ENCODE measurements around the gene PDCD6IP. TPM values are rescaled to one million over a fixed set of nuclear protein-coding genes. Genes with fewer than 3 reads are reported as not detected.

The PDCD6IP gene
- total and polyA plus RNA-seq, 2 experiments from 2014 or later, result 197 to 214 TPM

DNA sequence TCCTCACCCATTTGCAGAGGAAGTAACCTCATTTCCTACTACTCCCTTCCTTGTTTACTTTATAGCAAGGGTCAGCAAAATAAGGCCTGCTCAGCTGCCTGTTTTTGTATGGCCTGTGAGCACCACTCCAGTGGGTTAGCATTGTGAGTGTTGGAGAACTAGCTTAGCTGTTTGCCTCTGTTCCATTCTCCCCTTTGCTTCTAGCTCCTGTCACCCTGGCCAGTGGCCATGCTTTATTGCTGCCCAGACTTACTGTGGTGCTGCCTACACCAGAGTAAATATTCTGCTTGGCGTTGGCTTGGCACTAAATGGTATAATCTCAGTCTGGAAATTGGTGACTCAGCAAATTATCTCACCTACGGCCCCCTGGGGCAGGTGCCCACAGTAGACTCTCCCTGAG lies 8.8 kb downstream of the PDCD6IP start:
- TF ChIP-seq EZH2 (IDR thresholded peaks at IDR 0.05; ENCODE audit: insufficient read depth, poor library complexity, severe bottlenecking), result no peak
- no peak for TF ChIP-seq EZH2phosphoT487 (IDR thresholded peaks at IDR 0.05; ENCODE audit: insufficient read depth, low read depth)
- Histone ChIP-seq H3K27ac (no peak overlapping the region), H3K9me2 (ENCODE audit: insufficient read depth) (no peaks in the 10 kb centered on the region), H3K79me2 (ENCODE audit: insufficient read depth) (peaks cover 100% of the 10 kb centered on the region), H3K27me3 (replicated peaks; ENCODE audit: insufficient read depth) (no peaks in the 10 kb centered on the region), H3K9me3 (ENCODE audit: low read depth) (no peaks in the 10 kb centered on the region), H4K20me1 (ENCODE audit: insufficient read depth) (peaks cover 39% of the 10 kb centered on the region), H3K4me1 (ENCODE audit: insufficient read depth) (peaks cover 12% of the 10 kb centered on the region; the same call in 1 of the 2 replicates), H3K36me3 (ENCODE audit: low read depth) (peaks cover 23% of the 10 kb centered on the region), H3K9ac (no peak overlapping the region), H2AFZ (no peak overlapping the region), H3K4me2 (ENCODE audit: unreplicated experiment) (no peak overlapping the region), H3F3A (ENCODE audit: insufficient read depth) (peaks cover 13% of the 10 kb centered on the region; the same call in 1 of the 2 replicates), H3K4me3 (no peak overlapping the region)
- DNase-seq, result no peak
- 69 to 81% methylated on average over 2 of the region's 2 CpGs for WGBS, 2 experiments (ENCODE audit: low coverage in 1 of 2, low lambda C conversion rate in 2 of 2, missing lambda C conversion rate in 2 of 2)
- in situ Hi-C loops (cut with MboI), result no loop called here

DNA sequence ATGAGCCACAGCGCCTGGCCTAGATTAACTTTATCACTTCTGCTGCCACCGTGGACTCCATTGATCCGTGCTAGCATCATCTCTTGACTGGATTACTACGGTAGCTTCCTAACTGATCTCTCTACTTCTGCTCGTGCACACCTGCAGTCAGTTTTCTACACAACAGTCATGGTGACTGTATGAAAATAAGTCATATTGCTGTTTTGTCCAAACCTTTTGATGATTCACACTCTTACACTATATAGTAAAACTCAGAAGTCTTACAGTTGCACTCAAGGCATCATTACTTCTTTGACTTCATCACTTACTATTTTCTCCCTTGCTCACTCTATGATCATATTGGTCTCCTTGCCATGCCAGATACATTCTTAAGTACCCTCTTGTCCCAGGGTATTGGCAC lies 10.1 kb downstream of the PDCD6IP start:
- TF ChIP-seq EZH2 (IDR thresholded peaks at IDR 0.05; ENCODE audit: insufficient read depth, poor library complexity, severe bottlenecking) (no peak), EZH2phosphoT487 (IDR thresholded peaks at IDR 0.05; ENCODE audit: insufficient read depth, low read depth) (no peak)
- Histone ChIP-seq H3K27me3 (replicated peaks; ENCODE audit: insufficient read depth) (no peaks in the 10 kb centered on the region), H3K9me2 (ENCODE audit: insufficient read depth) (no peaks in the 10 kb centered on the region), H3K36me3 (ENCODE audit: low read depth) (peaks cover 23% of the 10 kb centered on the region), H3K4me3 (no peak overlapping the region), H3K27ac (no peak overlapping the region), H3K9ac (no peak overlapping the region), H3K9me3 (ENCODE audit: low read depth) (no peaks in the 10 kb centered on the region), H4K20me1 (ENCODE audit: insufficient read depth) (peaks cover 34% of the 10 kb centered on the region), H3F3A (ENCODE audit: insufficient read depth) (peaks cover 13% of the 10 kb centered on the region; the same call in 1 of the 2 replicates), H3K4me2 (ENCODE audit: unreplicated experiment) (no peak overlapping the region), H3K4me1 (ENCODE audit: insufficient read depth) (peaks cover 12% of the 10 kb centered on the region; the same call in 1 of the 2 replicates), H2AFZ (no peak overlapping the region), H3K79me2 (ENCODE audit: insufficient read depth) (peaks cover 100% of the 10 kb centered on the region)
- in situ Hi-C loops (cut with MboI), result no loop called here
- 93 to 97% methylated on average over 5 of the region's 5 CpGs for WGBS, 2 experiments (ENCODE audit: low coverage in 1 of 2, low lambda C conversion rate in 2 of 2, missing lambda C conversion rate in 2 of 2)
- peak; percentile 51 for DNase-seq

DNA sequence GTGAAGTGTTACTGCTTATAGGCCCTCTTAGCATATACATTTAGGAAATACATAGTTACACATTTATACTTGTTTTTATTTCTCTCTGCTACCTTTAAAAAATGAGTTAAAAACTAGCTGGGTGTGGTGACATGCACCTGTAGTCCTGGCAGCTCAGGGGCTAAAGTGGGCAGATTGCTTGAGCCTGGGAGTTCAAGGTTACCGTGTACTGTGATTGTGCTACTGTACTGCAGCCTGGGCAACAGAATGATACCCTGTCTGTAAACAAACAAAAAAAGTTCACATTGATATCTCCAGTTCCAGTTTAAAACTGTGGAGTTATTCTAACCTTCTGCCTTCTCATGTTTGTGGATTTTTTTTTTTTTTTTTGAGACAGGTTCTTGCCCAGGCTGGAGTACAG lies 12.1 kb downstream of the PDCD6IP start:
- Histone ChIP-seq H3K27ac (no peak overlapping the region), H3K9ac (no peak overlapping the region), H3F3A (ENCODE audit: insufficient read depth) (peaks cover 13% of the 10 kb centered on the region; the same call in 1 of the 2 replicates), H2AFZ (no peak overlapping the region), H3K36me3 (ENCODE audit: low read depth) (peaks cover 25% of the 10 kb centered on the region), H3K9me3 (ENCODE audit: low read depth) (no peaks in the 10 kb centered on the region), H3K27me3 (replicated peaks; ENCODE audit: insufficient read depth) (no peaks in the 10 kb centered on the region), H4K20me1 (ENCODE audit: insufficient read depth) (peaks cover 29% of the 10 kb centered on the region), H3K9me2 (ENCODE audit: insufficient read depth) (no peaks in the 10 kb centered on the region), H3K4me2 (ENCODE audit: unreplicated experiment) (no peak overlapping the region), H3K79me2 (ENCODE audit: insufficient read depth) (peaks cover 98% of the 10 kb centered on the region), H3K4me1 (ENCODE audit: insufficient read depth) (peaks cover 8% of the 10 kb centered on the region; the same call in 1 of the 2 replicates), H3K4me3 (no peak overlapping the region)
- WGBS, 2 experiments (ENCODE audit: low coverage in 1 of 2, low lambda C conversion rate in 2 of 2, missing lambda C conversion rate in 2 of 2), result 96% methylated on average over 1 of the region's 1 CpG
- in situ Hi-C loops (cut with MboI), result no loop called here
- TF ChIP-seq EZH2 (IDR thresholded peaks at IDR 0.05; ENCODE audit: insufficient read depth, poor library complexity, severe bottlenecking) (no peak), EZH2phosphoT487 (IDR thresholded peaks at IDR 0.05; ENCODE audit: insufficient read depth, low read depth) (no peak)
- no peak for DNase-seq

DNA sequence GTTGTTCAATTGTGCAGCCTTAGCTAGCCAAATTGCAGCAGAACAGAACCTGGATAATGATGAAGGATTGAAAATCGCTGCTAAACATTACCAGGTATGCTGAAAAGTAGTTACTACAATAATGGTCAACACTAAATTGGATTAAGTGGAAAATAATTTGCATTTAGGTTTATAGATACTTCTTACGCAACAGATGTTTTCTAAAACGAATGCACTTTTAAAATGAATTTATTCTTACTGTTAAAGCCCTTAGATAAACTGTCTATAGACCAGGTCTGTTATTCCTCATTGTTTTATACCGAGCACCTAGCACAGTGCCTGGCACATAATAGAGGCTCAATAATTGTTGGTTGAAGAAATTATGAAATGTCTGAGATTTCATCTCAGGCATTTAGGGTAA lies 23.6 kb downstream of the PDCD6IP start:
- Histone ChIP-seq H3K9me2 (ENCODE audit: insufficient read depth) (no peaks in the 10 kb centered on the region), H3K27me3 (replicated peaks; ENCODE audit: insufficient read depth) (no peaks in the 10 kb centered on the region), H3K4me3 (no peak overlapping the region), H2AFZ (no peak overlapping the region), H3K9me3 (ENCODE audit: low read depth) (no peaks in the 10 kb centered on the region), H3F3A (ENCODE audit: insufficient read depth) (peaks cover 28% of the 10 kb centered on the region), H3K79me2 (ENCODE audit: insufficient read depth) (peaks cover 87% of the 10 kb centered on the region), H4K20me1 (ENCODE audit: insufficient read depth) (no peaks in the 10 kb centered on the region), H3K4me1 (ENCODE audit: insufficient read depth) (peaks cover 24% of the 10 kb centered on the region), H3K9ac (no peak overlapping the region), H3K27ac (no peak overlapping the region), H3K36me3 (ENCODE audit: low read depth) (peaks cover 56% of the 10 kb centered on the region), H3K4me2 (ENCODE audit: unreplicated experiment) (no peak overlapping the region)
- in situ Hi-C loops (cut with MboI), result no loop called here
- 97 to 98% methylated on average over 4 of the region's 4 CpGs for WGBS, 2 experiments (ENCODE audit: low coverage in 1 of 2, low lambda C conversion rate in 2 of 2, missing lambda C conversion rate in 2 of 2)
- TF ChIP-seq EZH2 (IDR thresholded peaks at IDR 0.05; ENCODE audit: insufficient read depth, poor library complexity, severe bottlenecking) (no peak), EZH2phosphoT487 (IDR thresholded peaks at IDR 0.05; ENCODE audit: insufficient read depth, low read depth) (no peak)
- no peak for DNase-seq

DNA sequence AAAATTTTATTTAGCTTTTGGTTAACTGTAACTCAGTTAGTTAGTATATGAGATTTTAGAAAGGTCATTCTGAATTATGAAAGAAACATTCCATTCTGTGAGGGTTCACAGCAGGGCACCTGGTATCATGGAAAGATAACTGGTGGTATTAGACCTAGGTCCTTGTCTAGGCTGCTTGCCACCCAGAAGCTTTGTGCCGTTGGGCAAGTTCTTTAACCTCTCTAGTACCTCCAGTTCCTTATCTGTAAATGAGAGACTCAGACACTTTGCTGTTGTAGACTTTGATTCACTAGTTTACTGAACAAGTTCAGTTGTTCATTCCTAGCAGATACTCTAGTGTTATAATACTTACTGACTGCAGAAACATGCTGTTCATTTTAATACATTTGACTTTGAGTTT lies 25.4 kb downstream of the PDCD6IP start:
- no peaks in the 10 kb centered on the region for H4K20me1 ChIP-seq (ENCODE audit: insufficient read depth)
- 95 to 96% methylated on average over 1 of the region's 1 CpG for WGBS, 2 experiments (ENCODE audit: low coverage in 1 of 2, low lambda C conversion rate in 2 of 2, missing lambda C conversion rate in 2 of 2)

More for the DNA sequence above, 25.4 kb downstream of the PDCD6IP start:
- no peaks in the 10 kb centered on the region for H3K27me3 ChIP-seq (replicated peaks; ENCODE audit: insufficient read depth)
- H3K4me3 ChIP-seq, result no peak overlapping the region
- TF ChIP-seq EZH2 (IDR thresholded peaks at IDR 0.05; ENCODE audit: insufficient read depth, poor library complexity, severe bottlenecking) (no peak), EZH2phosphoT487 (IDR thresholded peaks at IDR 0.05; ENCODE audit: insufficient read depth, low read depth) (no peak)
- H3F3A ChIP-seq (ENCODE audit: insufficient read depth), result peaks cover 28% of the 10 kb centered on the region
- peaks cover 32% of the 10 kb centered on the region for H3K4me1 ChIP-seq (ENCODE audit: insufficient read depth)
- H3K36me3 ChIP-seq (ENCODE audit: low read depth), result peaks cover 70% of the 10 kb centered on the region
- H2AFZ ChIP-seq, result no peak overlapping the region
- in situ Hi-C loops (cut with MboI), result no loop called here
- H3K9me3 ChIP-seq (ENCODE audit: low read depth), result no peaks in the 10 kb centered on the region
- H3K4me2 ChIP-seq (ENCODE audit: unreplicated experiment), result no peak overlapping the region
- no peak overlapping the region for H3K9ac ChIP-seq
- no peaks in the 10 kb centered on the region for H3K9me2 ChIP-seq (ENCODE audit: insufficient read depth)
- no peak for DNase-seq
- no peak overlapping the region for H3K27ac ChIP-seq
- peaks cover 87% of the 10 kb centered on the region for H3K79me2 ChIP-seq (ENCODE audit: insufficient read depth)

All from GM23248 (cell line).